Measurements from ENCODE around the gene ETS1. TPM values are rescaled to one million over a fixed set of nuclear protein-coding genes. Genes with fewer than 3 reads are reported as not detected.
A peak's percentile ranks its signal among the peaks of the same experiment; 100 is the strongest.

Gene ETS1
- total RNA-seq, 1 experiment from 2014 or later = 66.4 TPM

GRCh38 chr11:128549256-128549944, 38.0 kb downstream of the ETS1 start:
- ChIA-PET POLR2A (no interaction called here), CTCF (no interaction called here)
- ATAC-seq = no peak
- intact Hi-C loops (cut with micrococcal nuclease; ENCODE audit: unreplicated experiment) = no loop called here
- Histone ChIP-seq H3K27ac (ENCODE audit: low read length) (no peak overlapping the region), H3K4me1 (ENCODE audit: control insufficient read depth, insufficient read depth, low read length) (no peaks in the 10 kb centered on the region), H3K9me3 (ENCODE audit: control insufficient read depth, insufficient read depth, low read depth, low read length) (no peaks in the 10 kb centered on the region), H3K27me3 (ENCODE audit: control insufficient read depth, insufficient read depth, low read length) (no peaks in the 10 kb centered on the region), H3K4me3 (ENCODE audit: low read depth in 2 of 2, low read length in 2 of 2) (no peak overlapping the region), H3K36me3 (ENCODE audit: control insufficient read depth, insufficient read depth, low read length) (no peaks in the 10 kb centered on the region)
- TF ChIP-seq CTCF (IDR thresholded peaks at IDR 0.05) (no peak), POLR2AphosphoS5 (IDR thresholded peaks at IDR 0.05; ENCODE audit: low read depth, low read length) (no peak), REST (IDR thresholded peaks at IDR 0.05; ENCODE audit: insufficient read depth in 1 of 2, low read depth in 2 of 2, low read length in 1 of 2) (no peak), TCF7L2 (IDR thresholded peaks at IDR 0.05; ENCODE audit: low read depth, low read length) (no peak)
- in situ Hi-C loops (cut with HindIII; ENCODE audit: low pct_unique_long_range_greater_than_20kb, low sequenced_read_pairs) = no loop called here
- no peak for DNase-seq (ENCODE audit: low read depth, low spot score)
- no TSS peak for BruUV-seq (replicated peaks)

GRCh38 chr11:128548649-128549255, 38.6 kb downstream of the ETS1 start:
- no peak for TF ChIP-seq POLR2AphosphoS5 (IDR thresholded peaks at IDR 0.05; ENCODE audit: low read depth, low read length)
- TF ChIP-seq CTCF (IDR thresholded peaks at IDR 0.05) = no peak
- no peak for TF ChIP-seq REST (IDR thresholded peaks at IDR 0.05; ENCODE audit: insufficient read depth in 1 of 2, low read depth in 2 of 2, low read length in 1 of 2)
- TF ChIP-seq SIN3A (IDR thresholded peaks at IDR 0.05; ENCODE audit: borderline replicate concordance, insufficient read depth, low read depth, low read length) = no peak
- no peak for TF ChIP-seq TCF7L2 (IDR thresholded peaks at IDR 0.05; ENCODE audit: low read depth, low read length)
- ATAC-seq (peak; percentile 90), DNase-seq (ENCODE audit: low read depth, low spot score) (no peak)
- Histone ChIP-seq H3K9me3 (ENCODE audit: control insufficient read depth, insufficient read depth, low read depth, low read length) (no peaks in the 10 kb centered on the region), H3K27ac (ENCODE audit: low read length) (peak overlapping the region; percentile 52; the same call in 1 of the 2 replicates), H3K4me3 (ENCODE audit: low read depth in 2 of 2, low read length in 2 of 2) (peak overlapping the region; percentile 25 to 45), H3K27me3 (ENCODE audit: control insufficient read depth, insufficient read depth, low read length) (no peaks in the 10 kb centered on the region), H3K4me1 (ENCODE audit: control insufficient read depth, insufficient read depth, low read length) (no peaks in the 10 kb centered on the region), H3K36me3 (ENCODE audit: control insufficient read depth, insufficient read depth, low read length) (no peaks in the 10 kb centered on the region)
- ChIA-PET CTCF (no interaction called here), POLR2A (interaction anchor here (0.8 kb wide), 1 partner anchor 27 kb away, joined by 10 read pairs; no protein-coding TSS in a partner anchor)
- no TSS peak for BruUV-seq (replicated peaks)
- in situ Hi-C loops (cut with HindIII; ENCODE audit: low pct_unique_long_range_greater_than_20kb, low sequenced_read_pairs) = no loop called here
- intact Hi-C loops (cut with micrococcal nuclease; ENCODE audit: unreplicated experiment) = no loop called here
